GM19351 (cell line): Measurements from ENCODE around the gene BRAF.
"Not testable (repeated sequence)": the region's sequence is repeated elsewhere in the genome, so short reads cannot be mapped to it uniquely, and the experiment has no call there.

Source experiments
- ATAC-seq: cut with Tn5 transposase; IDR thresholded peaks from one replicate; pipeline ENCODE4 v1.9.1; 2021; ENCODE audit warnings: mild to moderate bottlenecking, moderate library complexity; ENCODE audit not compliant: unreplicated experiment

The BRAF gene

DNA sequence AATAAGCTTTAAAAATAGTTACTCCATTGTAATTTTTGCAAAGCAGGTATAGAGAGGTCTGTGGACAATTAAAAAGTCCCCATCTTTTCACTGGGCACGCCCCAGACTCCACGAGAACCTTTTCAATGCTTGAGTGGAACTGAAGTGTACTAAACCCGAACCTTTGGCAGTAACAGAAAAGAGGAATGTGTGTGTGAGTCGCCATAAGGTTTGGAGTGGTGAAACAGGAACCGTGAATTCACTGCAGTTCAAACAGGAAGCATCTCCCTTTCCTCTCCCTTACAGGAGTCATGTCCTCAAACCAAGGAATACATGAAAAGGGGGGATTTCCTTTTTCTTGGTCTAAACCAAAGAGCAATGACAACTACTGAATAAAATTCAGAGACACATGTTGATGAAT, 205.0 kb downstream of the BRAF start:
- no peak for ATAC-seq

- no peak for ATAC-seq
These were observed 210.2 kb downstream of the BRAF start for GRCh38 chr7:140714331-140715040.

DNA sequence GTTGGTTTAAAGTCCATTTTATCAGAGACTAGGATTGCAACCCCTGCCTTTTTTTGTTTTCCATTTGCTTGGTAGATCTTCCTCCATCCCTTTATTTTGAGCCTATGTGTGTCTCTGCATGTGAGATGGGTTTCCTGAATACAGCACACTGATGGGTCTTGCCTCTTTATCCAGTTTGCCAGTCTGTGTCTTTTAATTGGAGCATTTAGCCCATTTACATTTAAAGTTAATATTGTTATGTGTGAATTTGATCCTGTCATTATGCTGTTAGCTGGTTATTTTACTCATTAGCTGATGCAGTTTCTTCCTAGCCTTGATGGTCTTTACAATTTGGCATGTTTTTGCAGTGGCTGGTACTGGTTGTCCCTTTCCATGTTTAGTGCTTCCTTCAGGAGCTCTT, 212.3 kb downstream of the BRAF start:
- not testable (repeated sequence) for ATAC-seq

DNA sequence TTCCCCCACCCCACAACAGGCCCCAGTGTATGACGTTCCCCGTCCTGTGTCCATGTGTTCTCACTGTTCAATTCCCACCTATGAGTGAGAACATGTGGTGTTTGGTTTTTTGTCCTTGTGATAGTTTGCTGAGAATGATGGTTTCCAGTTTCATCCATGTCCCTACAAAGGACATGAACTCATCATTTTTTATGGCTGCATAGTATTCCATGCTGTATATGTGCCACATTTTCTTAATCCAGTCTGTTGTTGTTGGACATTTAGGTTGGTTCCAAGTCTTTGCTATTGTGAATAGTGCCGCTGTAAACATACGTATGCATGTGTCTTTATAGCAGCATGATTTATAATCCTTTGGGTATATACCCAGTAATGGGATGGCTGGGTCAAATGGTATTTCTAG, 216.0 kb downstream of the BRAF start:
- not testable (repeated sequence) for ATAC-seq

DNA sequence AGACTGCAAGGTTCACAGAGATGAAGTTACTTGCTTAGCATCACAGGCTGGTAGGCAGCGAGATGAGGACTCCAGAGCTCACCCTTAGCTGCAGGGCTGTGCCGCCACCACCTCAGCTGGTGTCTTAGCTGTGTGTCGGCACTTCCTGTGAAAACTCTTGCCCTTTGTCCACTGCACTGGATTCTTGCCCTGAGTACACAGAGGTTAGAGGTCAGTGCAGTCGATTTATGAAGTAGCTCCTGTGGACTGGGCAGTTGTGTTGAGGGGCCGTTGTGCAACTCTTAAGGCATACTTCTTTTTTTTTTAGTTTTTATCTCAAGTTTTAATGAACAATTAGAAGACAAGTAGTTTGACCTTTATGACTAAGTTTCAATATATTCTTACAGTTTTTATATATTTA, 217.6 kb downstream of the BRAF start:
- ATAC-seq: no peak

- ATAC-seq: no peak
These were observed 220.5 kb downstream of the BRAF start for GRCh38 chr7:140704205-140704604.

GRCh38 chr7:140702774-140703173, 222.0 kb downstream of the BRAF start:
- no peak for ATAC-seq

GRCh38 chr7:140698477-140698876, 226.3 kb downstream of the BRAF start:
- no peak for ATAC-seq

DNA sequence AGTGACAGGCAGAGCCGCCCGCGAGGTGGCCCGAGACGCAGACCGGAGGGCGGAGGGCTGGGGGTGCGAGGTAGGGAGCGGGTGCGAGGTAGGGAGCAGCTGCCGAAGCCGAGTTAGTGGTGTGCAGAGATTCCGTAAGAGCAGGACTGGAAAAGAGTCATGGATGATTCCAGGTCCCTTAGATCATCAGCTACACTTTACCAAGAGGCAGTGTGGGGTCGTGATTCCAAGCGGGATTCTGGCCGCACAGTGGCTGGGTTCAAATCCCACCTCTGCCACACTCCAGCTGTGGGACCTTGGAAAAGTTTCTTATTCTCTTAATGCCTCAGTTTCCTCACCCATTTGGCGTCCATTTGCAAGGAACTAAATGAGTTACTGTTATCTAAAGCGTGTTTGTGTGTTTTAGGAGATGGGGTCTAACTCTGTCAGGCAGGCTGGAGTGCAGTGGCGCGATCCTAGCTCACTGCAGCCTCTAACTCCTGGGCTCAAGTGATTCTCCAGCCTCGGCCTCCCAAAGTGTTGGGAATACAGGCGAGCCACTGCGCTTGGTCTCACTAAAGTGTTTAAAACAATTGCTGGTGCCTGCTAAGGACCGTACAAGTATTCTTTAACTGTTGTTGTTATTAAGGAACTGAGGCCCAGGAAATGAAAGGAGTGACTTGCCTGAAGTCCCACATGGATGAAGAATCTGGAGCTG, 227.1 kb downstream of the BRAF start:
- ATAC-seq: no peak

GRCh38 chr7:140696680-140697446, 227.9 kb downstream of the BRAF start, which contains the start of gene NDUFB2:
Gene NDUFB2, plus strand, starts transcription at chr7:140696708. Its CDS starts 37 bp downstream, at chr7:140696745.
- peak; percentile 85 for ATAC-seq

GRCh38 chr7:140696024-140696679, 228.6 kb downstream of the BRAF start:
- no peak for ATAC-seq

- no peak for ATAC-seq
These were observed 229.3 kb downstream of the BRAF start for GRCh38 chr7:140695381-140695780.

GRCh38 chr7:140694592-140694991, 230.1 kb downstream of the BRAF start:
- ATAC-seq: no peak

GRCh38 chr7:140693849-140694248, 230.9 kb downstream of the BRAF start:
- not testable (repeated sequence) for ATAC-seq

GRCh38 chr7:140691376-140692045, 233.2 kb downstream of the BRAF start:
- no peak for ATAC-seq

DNA sequence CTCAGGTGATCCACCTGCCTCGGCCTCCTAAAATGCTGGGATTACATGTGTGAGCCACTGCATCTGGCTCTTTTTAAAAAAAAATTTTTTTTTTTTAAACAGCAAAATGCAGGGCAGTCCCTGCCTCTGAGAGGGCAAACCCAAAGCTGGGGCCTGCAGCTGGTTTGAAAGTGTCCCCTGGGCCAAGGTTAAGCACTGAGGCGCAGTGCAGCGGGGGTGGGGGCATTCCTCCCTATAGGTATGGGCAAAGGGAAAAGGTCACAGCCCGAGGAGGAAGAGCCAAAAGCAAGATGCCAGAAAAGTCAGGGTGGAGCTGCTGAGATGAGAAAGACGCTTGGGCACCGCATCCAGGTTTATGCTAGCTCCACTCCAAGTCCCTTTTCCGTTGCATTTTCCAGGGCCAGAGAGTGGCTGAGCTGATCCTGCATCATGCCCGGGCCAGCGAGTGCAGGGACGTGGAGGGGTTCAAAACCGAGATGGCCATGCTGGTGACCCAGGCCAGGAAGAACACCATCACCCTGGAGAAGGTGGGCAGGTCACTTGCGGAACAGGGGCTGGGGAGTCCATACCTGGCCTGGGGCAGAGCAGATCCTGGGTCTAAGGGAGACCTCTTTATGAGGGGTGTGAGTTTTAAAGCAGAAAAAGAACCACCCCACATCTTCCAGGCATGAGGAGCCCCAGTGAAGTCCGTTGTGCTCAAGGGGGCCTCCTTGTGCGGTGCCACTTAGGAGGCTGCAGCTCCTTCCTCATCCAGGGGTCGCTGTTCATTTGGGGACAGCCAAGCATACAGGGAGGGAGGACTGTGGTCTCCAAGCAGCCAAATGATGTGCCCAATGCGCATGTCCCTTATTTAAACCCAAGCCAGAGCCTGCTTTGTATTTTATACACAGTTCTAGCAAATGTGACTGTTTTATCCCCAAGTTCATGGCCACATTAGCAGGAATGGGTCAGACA, 235.3 kb downstream of the BRAF start:
- no peak for ATAC-seq

DNA sequence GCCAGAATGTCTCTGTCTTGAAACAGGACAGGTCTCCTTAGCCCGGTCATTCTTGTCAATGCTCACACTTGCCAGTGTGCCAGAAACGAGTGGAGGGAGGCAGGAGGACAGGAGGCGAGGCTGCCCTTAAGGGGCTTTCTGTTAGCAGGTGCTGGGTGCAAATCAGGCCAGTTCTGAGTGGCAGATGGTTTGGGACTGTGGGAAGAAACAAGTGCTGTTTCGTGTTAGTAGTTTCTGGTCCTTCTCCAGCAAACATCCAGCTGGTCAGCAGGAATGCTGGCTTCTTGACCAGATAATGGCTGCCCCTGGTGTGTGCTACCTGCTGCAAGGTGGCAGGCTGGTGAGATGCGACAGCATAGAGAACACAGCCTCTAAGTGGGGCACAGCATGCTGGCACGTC, 236.4 kb downstream of the BRAF start:
- no peak for ATAC-seq

- ATAC-seq: no peak
These were observed 237.8 kb downstream of the BRAF start for GRCh38 chr7:140686921-140687320.

DNA sequence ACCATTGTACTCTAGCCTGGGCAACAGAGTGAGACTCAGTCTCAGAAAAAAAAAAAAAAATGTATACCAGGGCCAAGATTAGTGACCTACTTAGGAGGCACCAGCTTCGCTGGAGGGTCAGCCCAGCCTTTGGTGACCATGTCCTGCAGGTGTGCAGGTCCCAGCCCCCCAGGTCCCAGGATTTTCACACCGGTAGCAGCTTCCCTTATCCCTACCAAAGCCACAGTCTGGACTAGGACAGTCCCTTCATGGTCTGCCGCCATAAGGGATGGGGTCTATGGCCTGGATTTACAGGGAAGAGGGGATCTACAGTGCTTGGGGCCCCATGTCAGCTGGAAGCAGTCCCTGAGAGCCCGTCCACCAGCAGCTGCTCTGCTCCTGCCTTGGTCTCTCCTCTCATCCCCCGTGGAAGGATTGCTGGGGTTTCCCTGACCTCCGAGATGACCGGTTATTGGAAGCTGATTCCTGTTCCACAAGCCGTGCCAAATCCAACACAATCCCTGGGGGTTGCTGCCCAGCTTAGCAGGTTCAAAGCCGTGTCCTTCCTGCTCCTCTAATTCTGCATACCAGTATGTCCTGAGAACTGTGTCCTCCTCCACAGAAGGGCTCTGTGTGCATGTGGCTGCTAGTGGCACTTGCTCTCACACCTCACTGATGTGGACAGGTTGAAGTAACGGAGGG, 239.2 kb downstream of the BRAF start:
- no peak for ATAC-seq
